Uterus (tissue), 2 donors: ENCODE data around the gene RAB8A.

Source experiments
- POLR2A ChIP-seq, 2 donors: fragments of 450-650 bp; IDR thresholded peaks; one replicate each; pipeline ENCODE4 v1.6.1; 2016; ENCODE audit warnings: antibody characterized with exemption in 2 of 2, mild to moderate bottlenecking in 1 of 2, moderate library complexity in 1 of 2
- TF ChIP-seq, protein P1 (sequence below), 4 experiments: fragments of 200-600 bp in 2 of 4; fragments of 450-650 bp in 2 of 4; sonication (generic) in 2 of 4; IDR thresholded peaks; one replicate each; pipeline ENCODE4 v1.5.1; 2016 to 2019; ENCODE audit warnings: antibody characterized with exemption in 4 of 4, mild to moderate bottlenecking in 2 of 4, moderate library complexity in 1 of 4

DNA sequence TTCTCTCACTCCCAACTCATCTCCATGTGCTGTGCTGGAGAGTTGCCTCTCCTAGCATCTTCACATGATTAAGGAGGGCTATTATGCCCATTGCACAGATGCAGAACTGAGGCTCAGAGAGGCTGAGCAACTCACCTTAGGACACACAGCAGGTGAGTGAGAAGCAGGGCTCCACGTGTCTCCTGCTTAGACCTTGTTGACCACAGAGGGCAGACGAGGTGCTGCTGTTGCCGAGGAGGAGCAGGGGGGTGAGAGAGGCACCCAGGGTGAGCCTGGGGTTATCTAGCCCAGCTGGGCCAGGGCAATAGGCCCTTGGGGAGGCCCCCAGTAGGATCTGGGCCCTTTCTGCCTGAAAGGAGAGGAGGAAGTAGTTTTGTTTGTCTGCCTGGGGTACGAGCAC is 29.4 kb downstream of the RAB8A start:
- TF ChIP-seq POLR2A (IDR thresholded peaks at IDR 0.05), result no peak
- TF ChIP-seq, protein P1, sequence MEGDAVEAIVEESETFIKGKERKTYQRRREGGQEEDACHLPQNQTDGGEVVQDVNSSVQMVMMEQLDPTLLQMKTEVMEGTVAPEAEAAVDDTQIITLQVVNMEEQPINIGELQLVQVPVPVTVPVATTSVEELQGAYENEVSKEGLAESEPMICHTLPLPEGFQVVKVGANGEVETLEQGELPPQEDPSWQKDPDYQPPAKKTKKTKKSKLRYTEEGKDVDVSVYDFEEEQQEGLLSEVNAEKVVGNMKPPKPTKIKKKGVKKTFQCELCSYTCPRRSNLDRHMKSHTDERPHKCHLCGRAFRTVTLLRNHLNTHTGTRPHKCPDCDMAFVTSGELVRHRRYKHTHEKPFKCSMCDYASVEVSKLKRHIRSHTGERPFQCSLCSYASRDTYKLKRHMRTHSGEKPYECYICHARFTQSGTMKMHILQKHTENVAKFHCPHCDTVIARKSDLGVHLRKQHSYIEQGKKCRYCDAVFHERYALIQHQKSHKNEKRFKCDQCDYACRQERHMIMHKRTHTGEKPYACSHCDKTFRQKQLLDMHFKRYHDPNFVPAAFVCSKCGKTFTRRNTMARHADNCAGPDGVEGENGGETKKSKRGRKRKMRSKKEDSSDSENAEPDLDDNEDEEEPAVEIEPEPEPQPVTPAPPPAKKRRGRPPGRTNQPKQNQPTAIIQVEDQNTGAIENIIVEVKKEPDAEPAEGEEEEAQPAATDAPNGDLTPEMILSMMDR (IDR thresholded peaks at IDR 0.05), result no peak
